CD1c-positive myeloid dendritic cell (primary cell): ENCODE measurements around the gene PRRC2C.

Experiments
- DNase-seq: peaks from one replicate; pipeline ENCODE4 v3.0.0-alpha.2; 2016; ENCODE audit errors: extremely low spot score

PRRC2C gene

GRCh38 chr1:171636141-171636540 is 150.8 kb downstream of the PRRC2C start:
- no peak for DNase-seq

DNA sequence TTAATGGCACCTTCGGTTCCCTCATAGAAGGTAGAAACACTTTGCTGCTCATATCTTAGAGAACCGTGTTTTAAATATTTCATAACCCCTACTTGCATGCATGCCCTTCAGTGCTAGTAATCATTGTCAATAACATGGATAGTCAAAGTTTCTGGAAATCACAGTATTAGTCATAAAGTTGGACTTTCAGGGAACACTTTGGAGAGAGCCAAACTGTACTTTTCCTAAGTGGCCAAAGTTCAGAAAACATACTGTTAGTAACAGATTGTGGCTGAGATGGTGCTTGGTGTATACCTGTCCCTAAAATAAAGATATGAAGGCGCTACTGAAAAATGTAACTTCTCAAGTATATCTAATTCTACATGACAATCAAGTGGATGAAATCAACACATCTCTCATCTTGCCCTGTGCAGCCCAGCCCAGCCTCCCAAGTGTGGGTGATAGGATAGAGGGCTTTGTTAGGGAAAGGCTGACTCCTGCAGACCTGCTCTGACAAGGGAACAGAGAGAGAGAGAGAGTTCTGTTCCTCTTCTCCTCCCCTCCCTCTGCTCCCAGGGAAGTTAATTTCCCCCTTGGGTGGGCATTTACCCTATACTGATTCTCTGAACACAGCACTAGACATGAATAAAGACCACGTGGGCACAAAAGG is 152.7 kb downstream of the PRRC2C start:
- no peak for DNase-seq

GRCh38 chr1:171640225-171640624 is 154.9 kb downstream of the PRRC2C start:
- no peak for DNase-seq

DNA sequence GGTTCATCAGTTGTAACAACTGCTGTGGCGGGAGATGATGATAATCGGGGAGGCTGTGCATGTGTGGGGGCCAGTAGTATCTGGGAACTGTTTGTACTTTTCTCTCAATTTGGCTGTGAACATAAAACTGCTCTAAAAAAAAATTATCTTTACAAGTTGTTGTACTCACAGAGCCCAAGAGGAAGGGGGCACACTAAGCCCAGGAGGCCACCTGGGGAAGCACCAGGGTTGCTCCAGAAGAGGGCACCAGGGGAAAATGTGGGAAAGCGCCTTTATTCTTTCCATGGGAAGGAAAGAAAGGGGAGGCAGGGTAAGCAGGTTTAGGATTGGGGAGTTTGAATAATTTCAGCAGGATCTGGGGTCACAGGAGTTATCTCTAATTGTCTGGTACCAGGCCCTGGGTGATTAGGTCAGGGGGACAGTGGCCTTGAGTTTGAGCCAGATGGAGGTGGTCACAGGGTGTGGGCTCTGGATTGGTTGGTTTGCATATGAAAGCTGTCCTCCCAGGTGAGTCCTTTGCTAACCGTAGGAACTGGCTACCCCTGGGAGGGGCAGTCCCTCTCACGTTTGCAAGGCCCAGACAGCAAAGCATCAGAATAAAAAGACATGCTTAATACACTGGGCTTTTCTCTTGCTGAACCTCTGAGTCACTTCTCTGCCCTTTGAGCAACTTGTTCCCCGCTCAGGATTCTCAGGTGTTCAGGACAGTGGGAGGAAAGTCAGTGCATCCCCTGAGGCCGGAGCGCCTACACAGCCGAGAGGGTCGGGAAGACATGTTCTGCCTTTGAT is 155.9 kb downstream of the PRRC2C start:
- DNase-seq, result no peak

GRCh38 chr1:171642197-171642596 is 156.9 kb downstream of the PRRC2C start:
- DNase-seq, result no peak
